ENCODE data around the gene MEMO1.

Gene MEMO1

DNA sequence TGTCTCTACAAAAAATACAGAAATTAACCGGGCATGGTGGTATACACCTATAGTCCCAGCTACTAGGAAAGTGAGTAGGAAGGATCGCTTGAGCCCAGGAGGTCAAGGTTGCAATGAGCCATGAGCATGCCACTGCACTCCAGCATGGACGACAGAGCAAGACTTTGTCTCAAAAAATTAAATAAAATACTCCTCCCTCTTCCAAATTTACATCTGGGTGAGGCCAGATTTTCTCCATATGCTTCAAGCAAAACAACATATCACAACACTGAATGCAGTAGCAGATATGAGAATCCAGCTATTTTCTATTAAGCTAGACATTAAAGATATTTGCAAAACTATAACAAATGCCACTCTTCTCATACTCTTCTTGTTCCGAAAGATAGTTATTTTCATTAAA lies 20.9 kb downstream of the MEMO1 start (continued):
- no peak for TF ChIP-seq ZNF70 (CRISPR knock-in tag; IDR thresholded peaks at IDR 0.05)
- TF ChIP-seq TOX (CRISPR knock-in tag; IDR thresholded peaks at IDR 0.05; ENCODE audit: borderline replicate concordance), result no peak

- peak; percentile 74 for ATAC-seq
- TF ChIP-seq, protein P1, sequence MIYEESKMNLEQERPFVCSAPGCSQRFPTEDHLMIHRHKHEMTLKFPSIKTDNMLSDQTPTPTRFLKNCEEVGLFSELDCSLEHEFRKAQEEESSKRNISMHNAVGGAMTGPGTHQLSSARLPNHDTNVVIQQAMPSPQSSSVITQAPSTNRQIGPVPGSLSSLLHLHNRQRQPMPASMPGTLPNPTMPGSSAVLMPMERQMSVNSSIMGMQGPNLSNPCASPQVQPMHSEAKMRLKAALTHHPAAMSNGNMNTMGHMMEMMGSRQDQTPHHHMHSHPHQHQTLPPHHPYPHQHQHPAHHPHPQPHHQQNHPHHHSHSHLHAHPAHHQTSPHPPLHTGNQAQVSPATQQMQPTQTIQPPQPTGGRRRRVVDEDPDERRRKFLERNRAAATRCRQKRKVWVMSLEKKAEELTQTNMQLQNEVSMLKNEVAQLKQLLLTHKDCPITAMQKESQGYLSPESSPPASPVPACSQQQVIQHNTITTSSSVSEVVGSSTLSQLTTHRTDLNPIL (CRISPR knock-in tag; IDR thresholded peaks at IDR 0.05; ENCODE audit: low read depth), result peak; percentile 89
- TF ChIP-seq SNAI2 (CRISPR knock-in tag; IDR thresholded peaks at IDR 0.05), result no peak
- TF ChIP-seq ISL1 (CRISPR knock-in tag; IDR thresholded peaks at IDR 0.05), result peak; percentile 77
Observed at GRCh38 chr2:31987454-31988220, 23.2 kb downstream of the MEMO1 start.

GRCh38 chr2:31986906-31987305 lies 23.9 kb downstream of the MEMO1 start:
- TF ChIP-seq, protein P2, sequence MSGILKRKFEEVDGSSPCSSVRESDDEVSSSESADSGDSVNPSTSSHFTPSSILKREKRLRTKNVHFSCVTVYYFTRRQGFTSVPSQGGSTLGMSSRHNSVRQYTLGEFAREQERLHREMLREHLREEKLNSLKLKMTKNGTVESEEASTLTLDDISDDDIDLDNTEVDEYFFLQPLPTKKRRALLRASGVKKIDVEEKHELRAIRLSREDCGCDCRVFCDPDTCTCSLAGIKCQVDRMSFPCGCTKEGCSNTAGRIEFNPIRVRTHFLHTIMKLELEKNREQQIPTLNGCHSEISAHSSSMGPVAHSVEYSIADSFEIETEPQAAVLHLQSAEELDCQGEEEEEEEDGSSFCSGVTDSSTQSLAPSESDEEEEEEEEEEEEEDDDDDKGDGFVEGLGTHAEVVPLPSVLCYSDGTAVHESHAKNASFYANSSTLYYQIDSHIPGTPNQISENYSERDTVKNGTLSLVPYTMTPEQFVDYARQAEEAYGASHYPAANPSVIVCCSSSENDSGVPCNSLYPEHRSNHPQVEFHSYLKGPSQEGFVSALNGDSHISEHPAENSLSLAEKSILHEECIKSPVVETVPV (CRISPR knock-in tag; IDR thresholded peaks at IDR 0.05), result no peak
- TF ChIP-seq ISL1 (CRISPR knock-in tag; IDR thresholded peaks at IDR 0.05) (no peak), ZNF8 (CRISPR knock-in tag; IDR thresholded peaks at IDR 0.05) (no peak), CSDC2 (CRISPR knock-in tag; IDR thresholded peaks at IDR 0.05) (no peak), ZFP3 (CRISPR knock-in tag; IDR thresholded peaks at IDR 0.05) (no peak), SNAI2 (CRISPR knock-in tag; IDR thresholded peaks at IDR 0.05) (no peak), GLIS3 (CRISPR knock-in tag; IDR thresholded peaks at IDR 0.05) (no peak), TCF4 (CRISPR knock-in tag; IDR thresholded peaks at IDR 0.05; ENCODE audit: borderline replicate concordance) (no peak), RARB (CRISPR knock-in tag; IDR thresholded peaks at IDR 0.05) (no peak), ZC3H10 (CRISPR knock-in tag; IDR thresholded peaks at IDR 0.05) (no peak), ARNTL (CRISPR knock-in tag; IDR thresholded peaks at IDR 0.05; ENCODE audit: borderline replicate concordance, low read depth) (no peak), PPARA (CRISPR knock-in tag; IDR thresholded peaks at IDR 0.05; ENCODE audit: borderline replicate concordance) (no peak), ESRRG (CRISPR knock-in tag; IDR thresholded peaks at IDR 0.05) (no peak), OSR1 (CRISPR knock-in tag; IDR thresholded peaks at IDR 0.05) (no peak), ZNF70 (CRISPR knock-in tag; IDR thresholded peaks at IDR 0.05) (no peak), BACH2 (CRISPR knock-in tag; IDR thresholded peaks at IDR 0.05; ENCODE audit: borderline replicate concordance) (no peak), PATZ1 (CRISPR knock-in tag; IDR thresholded peaks at IDR 0.05; ENCODE audit: borderline replicate concordance) (no peak)
- TF ChIP-seq, protein P3, sequence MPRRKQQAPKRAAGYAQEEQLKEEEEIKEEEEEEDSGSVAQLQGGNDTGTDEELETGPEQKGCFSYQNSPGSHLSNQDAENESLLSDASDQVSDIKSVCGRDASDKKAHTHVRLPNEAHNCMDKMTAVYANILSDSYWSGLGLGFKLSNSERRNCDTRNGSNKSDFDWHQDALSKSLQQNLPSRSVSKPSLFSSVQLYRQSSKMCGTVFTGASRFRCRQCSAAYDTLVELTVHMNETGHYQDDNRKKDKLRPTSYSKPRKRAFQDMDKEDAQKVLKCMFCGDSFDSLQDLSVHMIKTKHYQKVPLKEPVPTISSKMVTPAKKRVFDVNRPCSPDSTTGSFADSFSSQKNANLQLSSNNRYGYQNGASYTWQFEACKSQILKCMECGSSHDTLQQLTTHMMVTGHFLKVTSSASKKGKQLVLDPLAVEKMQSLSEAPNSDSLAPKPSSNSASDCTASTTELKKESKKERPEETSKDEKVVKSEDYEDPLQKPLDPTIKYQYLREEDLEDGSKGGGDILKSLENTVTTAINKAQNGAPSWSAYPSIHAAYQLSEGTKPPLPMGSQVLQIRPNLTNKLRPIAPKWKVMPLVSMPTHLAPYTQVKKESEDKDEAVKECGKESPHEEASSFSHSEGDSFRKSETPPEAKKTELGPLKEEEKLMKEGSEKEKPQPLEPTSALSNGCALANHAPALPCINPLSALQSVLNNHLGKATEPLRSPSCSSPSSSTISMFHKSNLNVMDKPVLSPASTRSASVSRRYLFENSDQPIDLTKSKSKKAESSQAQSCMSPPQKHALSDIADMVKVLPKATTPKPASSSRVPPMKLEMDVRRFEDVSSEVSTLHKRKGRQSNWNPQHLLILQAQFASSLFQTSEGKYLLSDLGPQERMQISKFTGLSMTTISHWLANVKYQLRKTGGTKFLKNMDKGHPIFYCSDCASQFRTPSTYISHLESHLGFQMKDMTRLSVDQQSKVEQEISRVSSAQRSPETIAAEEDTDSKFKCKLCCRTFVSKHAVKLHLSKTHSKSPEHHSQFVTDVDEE (CRISPR knock-in tag; IDR thresholded peaks at IDR 0.05), result no peak
- TF ChIP-seq, protein P4, sequence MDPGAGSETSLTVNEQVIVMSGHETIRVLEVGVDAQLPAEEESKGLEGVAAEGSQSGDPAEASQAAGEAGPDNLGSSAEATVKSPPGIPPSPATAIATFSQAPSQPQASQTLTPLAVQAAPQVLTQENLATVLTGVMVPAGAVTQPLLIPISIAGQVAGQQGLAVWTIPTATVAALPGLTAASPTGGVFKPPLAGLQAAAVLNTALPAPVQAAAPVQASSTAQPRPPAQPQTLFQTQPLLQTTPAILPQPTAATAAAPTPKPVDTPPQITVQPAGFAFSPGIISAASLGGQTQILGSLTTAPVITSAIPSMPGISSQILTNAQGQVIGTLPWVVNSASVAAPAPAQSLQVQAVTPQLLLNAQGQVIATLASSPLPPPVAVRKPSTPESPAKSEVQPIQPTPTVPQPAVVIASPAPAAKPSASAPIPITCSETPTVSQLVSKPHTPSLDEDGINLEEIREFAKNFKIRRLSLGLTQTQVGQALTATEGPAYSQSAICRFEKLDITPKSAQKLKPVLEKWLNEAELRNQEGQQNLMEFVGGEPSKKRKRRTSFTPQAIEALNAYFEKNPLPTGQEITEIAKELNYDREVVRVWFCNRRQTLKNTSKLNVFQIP (CRISPR knock-in tag; IDR thresholded peaks at IDR 0.05; ENCODE audit: borderline replicate concordance, low read depth), result no peak
- ATAC-seq, result peak; percentile 19; the same call in 1 of the 3 replicates
